Hindlimb muscle (tissue), 1 donor: ENCODE results near the gene RBM6. TPM values are rescaled to one million over a fixed set of nuclear protein-coding genes. Genes with fewer than 3 reads are reported as not detected.
A peak's percentile ranks its signal among the peaks of the same experiment; 100 is the strongest.
"Not testable (repeated sequence)": the region's sequence is repeated elsewhere in the genome, so short reads cannot be mapped to it uniquely, and the experiment has no call there.

Experiments
- DNase-seq: peaks from one replicate; pipeline ENCODE4 v3.0.0-alpha.2; 2013
- polyA plus RNA-seq: library from polyadenylated mRNA; unstranded; fragments of 120-200 nt; gene quantifications from one replicate; pipeline ENCODE4 v1.2.1, GENCODE V29; 2013; ENCODE audit not compliant: insufficient read length

RBM6 gene
- polyA plus RNA-seq: 74.8 TPM

- DNase-seq: peak; percentile 96
These were observed at the start of gene RBM6 for GRCh38 chr3:49939858-49940666. Gene RBM6 (plus strand): TSS chr3:49940150. CDS start chr3:49962642, 22,492 bp downstream.

DNA sequence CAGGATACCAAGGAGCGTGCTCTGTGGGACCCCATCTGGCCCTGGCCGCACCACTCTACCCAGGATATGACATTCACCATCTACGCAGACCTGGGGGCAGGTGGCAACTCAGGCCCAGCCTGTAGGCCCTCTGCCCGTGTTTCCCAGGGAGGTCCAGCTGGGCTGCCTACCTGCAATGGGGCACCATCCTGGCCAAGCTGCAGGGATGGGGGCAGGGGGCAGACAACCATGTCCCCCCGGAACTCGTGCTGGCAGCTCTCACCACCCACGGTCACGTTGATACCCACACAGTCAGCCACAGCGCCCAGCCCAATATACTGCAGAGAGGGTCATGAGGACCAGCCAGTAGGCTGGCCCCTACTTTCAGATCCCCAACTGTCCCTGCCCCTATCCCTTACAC, 44.2 kb upstream of the RBM6 start:
- DNase-seq: no peak

GRCh38 chr3:49896345-49896744, 43.6 kb upstream of the RBM6 start:
- no peak for DNase-seq

- no peak for DNase-seq
These were observed 41.0 kb upstream of the RBM6 start for GRCh38 chr3:49898991-49899390.

- no peak for DNase-seq
These were observed 40.1 kb upstream of the RBM6 start for GRCh38 chr3:49899815-49900214.

- DNase-seq: no peak
These were observed 39.3 kb upstream of the RBM6 start for GRCh38 chr3:49900491-49901153.

DNA sequence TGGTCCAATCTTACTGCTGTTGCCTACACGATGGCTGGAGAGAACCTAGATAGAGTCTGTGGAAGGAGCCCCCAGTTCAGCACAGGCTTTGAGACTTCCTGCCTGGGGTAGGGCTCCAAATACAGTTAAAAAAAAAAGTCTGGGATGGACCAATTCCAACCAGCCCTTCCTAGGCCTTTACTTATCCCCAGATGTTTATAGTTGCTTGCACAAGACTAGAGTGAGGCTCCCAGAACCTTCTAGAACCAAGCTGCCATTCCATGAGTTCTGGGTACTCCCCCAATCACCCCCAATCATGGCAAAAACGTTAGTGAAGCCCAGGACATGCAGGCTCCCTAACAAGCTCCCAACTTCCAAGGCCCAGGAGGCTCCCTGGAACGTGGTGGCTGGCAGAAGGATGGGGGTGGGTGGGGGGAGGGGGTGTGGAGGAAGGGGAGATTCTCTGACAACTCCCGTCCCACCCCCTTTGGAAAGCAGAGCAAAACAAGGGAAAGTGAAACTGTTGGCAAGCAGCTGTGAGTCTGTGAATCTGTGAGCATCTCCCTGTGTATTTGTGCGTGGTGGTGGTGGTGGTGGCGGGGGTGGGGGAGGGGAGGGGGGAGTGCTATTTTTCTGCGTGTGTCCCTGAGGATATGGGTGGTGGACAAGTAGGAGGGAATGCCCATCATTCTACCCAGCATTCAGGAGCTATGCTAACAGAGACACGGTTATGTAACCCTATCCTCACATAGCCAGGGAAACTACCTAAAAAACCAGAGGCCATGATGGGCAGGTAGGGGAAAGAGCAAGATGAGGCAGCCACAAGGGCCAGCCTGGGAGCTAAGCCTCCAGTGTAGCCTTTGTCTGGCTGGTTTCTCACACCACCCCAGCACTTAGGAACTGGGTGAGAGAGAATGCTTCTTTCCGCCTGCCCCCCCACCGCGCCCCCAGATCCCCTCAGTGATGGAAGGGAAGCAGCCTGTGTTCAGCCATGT, 38.3 kb upstream of the RBM6 start:
- DNase-seq: peak; percentile 45

GRCh38 chr3:49902511-49903345, 37.2 kb upstream of the RBM6 start:
- DNase-seq: no peak

GRCh38 chr3:49903451-49904424, 36.2 kb upstream of the RBM6 start, which contains the start of gene MST1R:
Gene MST1R (minus strand): TSS chr3:49903873. CDS start chr3:49903609, 264 bp downstream.
- peak; percentile 63 for DNase-seq

DNA sequence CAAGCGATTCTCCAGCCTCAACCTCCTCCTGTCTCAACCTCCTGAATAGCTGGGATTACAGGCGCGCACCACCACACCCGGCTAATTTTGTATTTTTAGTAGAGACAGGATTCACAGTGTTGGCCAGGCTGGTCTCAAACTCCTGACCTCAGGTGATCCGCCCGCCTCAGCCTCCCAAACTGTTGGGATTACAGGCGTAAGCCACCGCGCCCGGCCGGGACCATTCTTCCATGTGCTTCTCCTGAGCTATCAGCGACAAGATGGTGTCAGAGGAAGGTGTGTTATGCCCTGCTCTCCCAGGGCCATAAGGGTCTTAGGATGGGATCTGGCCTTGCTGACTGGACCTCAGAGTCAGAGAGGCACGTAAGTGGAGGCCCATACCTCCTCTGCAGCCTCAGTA, 35.5 kb upstream of the RBM6 start:
- DNase-seq: not testable (repeated sequence)

DNA sequence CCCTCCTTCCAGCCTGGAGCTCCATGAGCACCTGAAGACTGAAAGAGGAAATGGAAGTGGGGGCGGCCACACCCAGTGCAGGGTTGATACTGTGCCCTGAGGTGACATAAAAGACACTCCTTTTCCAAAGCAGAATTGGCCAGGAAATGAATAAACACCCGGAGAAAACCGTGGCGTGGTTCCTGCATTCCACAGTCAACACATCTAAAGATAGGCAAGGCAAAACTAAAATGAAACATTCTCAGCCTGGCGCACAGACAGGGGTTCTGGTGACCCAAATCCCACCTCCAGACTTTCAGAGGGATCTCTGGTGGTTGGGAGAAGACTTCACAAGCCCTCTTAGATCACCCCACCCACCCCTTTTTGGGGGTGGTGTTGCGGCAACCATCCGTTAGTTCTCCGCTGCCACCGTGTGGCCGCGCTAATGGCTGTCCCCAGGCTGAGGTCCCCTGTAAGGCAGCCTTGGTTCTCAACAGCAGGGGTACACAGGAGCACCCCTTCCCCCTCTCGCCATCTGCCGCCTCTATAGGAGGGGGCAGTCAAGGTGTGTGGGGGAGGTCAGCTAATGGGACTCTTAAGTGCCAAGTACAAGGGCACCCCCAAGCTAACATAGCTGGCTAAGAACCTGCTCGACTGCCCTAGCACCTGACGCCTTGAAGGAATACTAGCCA, 33.7 kb upstream of the RBM6 start:
- DNase-seq: peak; percentile 40

GRCh38 chr3:49908373-49909199, 31.4 kb upstream of the RBM6 start:
- no peak for DNase-seq

DNA sequence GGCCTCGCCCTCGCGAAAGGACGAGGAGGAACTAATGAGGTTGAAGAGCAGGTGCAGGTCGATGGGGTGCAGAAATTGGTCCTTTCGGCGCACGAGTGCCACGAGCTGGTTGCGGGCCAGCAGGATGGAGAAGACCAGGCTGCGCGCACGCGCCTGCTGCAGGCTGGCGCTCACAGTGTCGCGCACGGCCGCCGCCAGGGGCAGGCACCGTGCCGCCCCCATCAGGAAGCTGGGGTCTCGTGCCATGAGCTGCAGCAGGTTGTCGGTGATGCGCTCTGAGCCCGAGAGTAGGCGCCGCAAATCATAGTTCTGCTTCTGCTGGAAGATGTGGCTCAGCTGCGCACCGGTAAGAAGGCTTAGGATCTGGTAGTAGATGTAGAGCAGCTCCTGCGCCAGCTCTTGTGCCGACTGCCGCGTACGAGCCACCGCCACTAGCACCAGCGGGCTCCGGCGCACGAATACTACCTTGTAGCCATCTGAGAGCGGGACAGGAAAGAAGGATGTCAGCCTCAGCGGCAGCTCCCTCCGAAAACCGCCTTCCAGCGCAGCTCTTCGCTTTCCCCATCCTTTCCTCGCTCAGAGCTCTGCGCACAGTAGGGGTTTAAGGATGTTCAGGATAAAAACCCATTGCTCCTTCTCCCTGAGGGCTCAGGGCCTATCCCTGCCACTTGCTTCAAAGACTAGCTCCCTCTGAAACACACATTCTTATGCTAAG, 29.4 kb upstream of the RBM6 start:
- no peak for DNase-seq

GRCh38 chr3:49911124-49911420, 28.9 kb upstream of the RBM6 start:
- DNase-seq: no peak

DNA sequence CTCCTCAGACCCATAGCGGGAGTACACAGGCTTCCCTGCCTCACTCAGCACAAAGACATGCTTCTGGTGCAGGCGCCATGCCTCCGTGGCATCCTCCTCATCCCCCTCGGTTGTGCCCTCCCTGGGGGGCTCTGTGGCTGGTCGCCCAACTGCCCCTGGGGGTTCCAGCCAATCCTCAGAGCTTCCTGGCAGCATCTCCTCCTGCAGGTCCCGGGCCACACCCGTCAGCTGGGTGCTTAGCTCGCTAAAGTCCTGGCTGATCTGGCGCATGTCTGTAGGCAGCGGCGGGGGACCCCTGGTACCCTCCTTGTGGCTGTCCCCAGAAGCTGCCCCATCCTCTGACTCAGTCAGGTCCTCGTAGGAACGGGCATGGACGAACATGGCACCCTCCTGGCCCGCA, 28.3 kb upstream of the RBM6 start:
- no peak for DNase-seq

GRCh38 chr3:49912881-49913281, 27.1 kb upstream of the RBM6 start:
- no peak for DNase-seq

DNA sequence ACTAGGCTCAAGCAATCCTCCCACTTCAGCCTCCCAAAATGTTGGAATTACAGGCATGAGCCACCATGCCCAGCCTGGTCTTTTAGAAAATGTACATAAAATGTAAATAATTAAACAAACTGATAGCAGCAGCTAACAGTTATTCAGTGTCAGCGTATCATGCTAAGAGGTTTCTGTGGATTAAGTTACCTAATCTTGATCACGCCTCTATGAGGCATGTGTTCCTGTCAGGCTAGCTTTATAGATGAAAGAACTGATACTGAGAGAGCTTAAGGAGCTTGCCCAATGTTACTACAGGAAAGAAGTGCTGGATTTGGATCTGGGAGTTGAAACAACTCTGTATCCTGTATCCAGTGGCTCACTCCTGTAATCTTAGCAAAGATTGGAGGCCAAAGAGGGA, 25.0 kb upstream of the RBM6 start:
- DNase-seq: no peak

DNA sequence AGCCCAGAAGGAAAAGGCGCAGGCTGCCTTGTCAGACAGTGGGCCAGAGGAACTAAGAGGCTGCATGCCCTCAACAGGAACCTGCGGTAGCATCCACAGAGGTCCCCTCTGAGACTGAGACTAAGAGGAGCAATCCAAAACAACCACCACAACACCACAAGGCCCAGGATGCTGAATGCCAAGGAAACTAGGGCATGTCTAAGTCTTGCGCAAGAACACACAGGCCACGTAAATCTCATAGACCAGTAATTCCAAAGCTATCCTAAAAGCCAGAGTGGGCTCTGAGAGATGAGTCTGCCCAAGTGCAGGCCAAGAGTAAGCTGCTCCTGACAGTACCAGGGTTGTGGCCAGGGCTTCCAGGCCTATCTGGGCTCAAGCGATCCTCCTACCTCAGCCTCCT, 23.3 kb upstream of the RBM6 start:
- no peak for DNase-seq
